H4 (cell line): Measurements from ENCODE around the gene PLPP3. TPM values are rescaled to one million over a fixed set of nuclear protein-coding genes. Genes with fewer than 3 reads are reported as not detected.

Source experiments
- DNase-seq: peaks from one replicate; pipeline ENCODE4 v3.0.0-alpha.2; 2015; ENCODE audit warnings: low spot score
- total RNA-seq: library from RNA; depleted of rRNA; stranded (reverse); fragments of >200 nt; shearing (Covaris generic); gene quantifications from 2 replicates; pipeline ENCODE4 v1.2.3, GENCODE V29; 2014

Gene PLPP3
- total RNA-seq, 1 experiment from 2014 or later, result 7.9 TPM

DNA sequence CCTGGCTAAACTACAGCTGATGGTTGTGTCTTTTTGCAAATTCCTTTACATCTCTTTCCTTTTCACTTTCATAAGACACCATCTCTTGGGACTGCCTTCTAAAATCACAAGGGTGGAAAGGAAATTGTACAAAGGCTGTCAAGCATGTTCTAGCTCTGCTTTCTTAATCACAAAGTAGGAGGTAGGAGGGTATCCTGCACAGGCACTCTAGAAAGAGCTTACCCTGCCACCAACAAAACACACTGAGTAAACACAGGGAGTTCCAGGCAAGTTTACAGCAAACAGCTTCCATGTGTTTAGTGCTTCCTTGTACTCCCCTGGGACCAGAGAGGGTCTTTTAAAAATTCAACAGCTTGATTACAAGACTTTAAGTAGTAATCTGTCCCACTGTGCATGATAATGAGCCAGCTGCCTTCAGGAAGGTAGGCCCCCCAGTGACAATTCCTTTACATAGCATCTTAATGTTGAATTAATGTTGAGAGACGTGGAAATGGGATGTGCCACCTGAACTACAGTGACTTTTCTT is 2.4 kb downstream of the PLPP3 start:
- DNase-seq, result peak; percentile 58

DNA sequence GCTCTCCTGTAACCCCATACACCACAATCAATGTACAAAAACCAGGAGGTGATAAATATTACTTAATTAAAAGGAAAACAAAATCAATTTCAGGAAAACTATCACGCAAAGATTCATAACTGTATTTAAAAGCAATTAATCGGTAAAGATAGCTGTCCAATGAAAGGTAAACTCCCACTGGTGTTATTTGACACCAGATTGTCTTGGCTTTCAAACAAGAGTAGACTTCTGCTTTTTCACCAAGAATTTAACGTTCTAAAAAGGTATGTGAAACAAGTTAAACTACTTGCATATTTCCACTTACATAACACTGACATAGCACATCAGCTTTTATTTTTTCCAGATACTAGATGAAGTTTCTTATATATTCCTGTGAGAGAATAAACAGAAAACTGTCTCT is 3.5 kb downstream of the PLPP3 start:
- DNase-seq, result no peak

DNA sequence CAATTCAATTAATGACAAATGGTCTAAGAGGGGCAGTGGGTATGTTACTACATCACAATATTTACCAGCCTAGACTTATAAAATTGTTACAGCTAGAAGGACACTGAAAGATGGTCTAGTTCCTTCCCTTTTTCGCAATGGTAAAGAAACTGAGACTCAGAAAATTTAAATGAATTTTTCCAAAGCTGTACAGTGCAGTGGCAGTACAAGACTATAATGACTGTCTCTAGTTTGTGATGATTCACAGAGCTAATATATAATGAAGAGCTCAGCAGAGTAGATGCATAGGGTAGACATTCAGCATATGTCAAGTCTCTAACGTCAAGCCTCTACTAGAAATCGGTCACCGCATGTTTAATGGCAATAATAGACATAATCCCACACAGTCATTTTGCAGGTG is 4.6 kb downstream of the PLPP3 start:
- no peak for DNase-seq

DNA sequence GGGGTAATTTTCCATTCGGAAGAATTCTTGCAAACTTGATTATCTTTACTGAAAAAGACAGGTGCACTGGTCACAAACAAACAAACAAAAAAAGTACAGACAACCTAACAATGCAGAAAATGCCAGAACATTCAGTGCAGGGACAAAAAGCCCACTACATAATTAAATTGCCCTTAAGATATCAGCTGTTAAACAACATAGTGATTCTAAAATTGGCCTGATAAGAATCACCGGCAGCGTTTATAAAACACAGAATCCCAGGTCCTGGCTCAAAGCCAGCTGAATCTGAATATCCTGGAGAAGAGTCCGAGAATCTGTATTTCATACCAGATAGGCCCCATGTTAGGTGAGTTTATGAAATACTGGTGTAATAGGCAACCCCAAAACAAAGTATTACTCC is 6.1 kb downstream of the PLPP3 start:
- DNase-seq, result no peak

DNA sequence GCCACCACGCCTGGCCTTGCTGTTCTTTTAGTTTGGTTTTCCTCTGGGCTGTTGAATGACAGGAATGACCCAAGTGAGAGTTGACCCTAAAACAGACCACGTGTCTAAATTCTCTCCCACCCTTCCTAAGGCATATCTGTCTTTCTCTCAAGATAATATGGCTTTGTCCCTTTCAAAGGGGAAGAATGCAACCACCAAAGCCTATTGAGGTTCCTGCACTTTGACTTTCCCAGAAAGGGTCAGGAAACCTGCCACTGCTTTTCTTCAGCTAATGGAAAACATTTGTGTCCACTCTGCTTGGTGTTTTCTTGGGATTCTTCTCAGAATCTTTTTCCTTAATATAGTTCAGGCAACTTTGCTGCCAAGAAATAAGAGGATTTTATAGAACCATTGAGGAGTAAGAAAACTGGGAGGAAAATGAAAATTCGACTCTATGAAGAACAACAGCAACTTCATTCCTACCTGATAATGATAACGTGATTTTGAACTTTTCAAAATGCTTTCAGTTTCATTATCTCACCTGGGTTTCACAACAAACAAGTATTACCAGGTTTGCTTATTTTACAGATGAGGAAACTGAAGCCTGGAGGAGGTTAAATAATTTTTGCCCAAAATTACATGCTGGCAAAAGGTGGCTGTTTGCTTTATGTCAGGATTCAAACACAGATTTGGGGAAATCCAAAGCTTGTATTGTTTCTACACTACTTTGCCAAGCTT is 6.9 kb downstream of the PLPP3 start:
- DNase-seq, result no peak

DNA sequence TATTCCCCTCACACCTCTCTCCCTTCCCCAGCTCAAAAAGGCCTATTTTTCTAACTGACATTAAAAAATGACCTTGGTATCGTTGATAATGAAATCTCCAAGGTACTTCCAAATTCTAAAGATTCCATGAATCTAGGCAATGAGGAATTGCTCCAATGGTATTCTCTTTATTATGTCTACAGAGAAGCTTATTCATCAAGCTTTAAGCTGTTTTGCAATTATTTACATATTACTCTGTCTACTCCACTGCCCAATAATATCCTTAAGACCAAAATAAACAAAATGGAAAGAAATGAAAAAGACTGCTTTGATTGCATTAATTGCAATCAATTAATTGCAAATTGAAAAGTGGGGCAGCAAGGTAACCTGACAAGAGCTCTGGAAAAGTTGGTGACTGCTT is 7.9 kb downstream of the PLPP3 start:
- no peak for DNase-seq

DNA sequence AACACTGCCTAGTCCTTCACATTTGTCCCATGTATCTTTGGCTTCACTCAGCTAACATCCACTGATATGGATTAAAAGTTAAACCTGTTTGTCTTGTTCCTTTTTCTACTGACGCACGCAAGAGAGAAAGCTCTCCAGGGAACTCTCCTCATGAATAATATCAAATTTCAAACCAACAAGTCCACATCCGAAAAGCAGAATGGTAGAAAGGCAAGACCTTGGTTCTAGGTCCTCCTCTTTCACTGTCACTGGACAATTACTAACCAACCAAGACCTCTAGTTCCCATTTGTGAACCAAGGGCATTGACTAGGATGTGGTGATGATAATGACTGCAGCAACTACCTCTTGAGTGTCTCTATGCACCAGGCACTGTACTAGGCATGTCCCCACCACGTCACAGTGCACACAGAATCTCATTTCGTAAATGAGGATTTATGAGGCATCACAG is 8.4 kb downstream of the PLPP3 start:
- no peak for DNase-seq

DNA sequence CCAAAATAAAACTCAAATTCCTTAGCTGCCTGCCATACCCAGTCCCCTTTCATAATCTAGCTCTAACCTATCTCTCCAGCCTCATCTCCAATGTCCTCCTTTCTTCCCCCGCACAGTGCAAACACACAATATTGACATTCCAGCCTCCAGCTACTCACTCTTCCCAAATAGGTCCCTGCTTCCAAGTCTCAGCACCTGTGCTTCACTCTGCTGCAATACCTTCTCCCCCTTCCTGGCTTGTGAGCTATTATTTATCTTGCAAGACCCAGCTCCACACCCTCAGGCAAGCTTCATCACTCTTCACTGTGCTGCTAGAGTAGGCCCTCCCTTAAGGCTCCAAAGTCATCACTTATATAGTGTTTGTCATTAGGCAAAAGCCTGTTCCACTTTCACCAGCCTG is 9.7 kb downstream of the PLPP3 start:
- DNase-seq, result no peak

DNA sequence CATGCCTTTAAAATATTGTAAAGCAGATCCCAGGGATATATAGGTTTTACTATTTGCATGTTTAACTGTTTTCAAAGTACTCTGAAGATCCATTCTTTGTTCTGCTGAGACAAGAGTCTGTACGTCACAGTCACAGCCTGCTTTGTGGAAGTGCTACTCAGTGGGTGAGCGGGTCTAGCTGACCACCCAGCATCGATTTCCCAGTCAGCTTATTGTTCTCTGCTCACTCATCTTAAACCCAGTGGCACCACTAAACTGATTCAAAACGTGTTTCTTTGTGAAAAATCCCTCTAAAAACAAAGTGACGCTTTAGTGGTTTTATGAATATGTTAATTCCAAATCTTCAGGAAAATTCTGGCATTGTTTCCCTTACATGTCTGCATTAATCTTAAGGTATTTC is 12.4 kb downstream of the PLPP3 start:
- no peak for DNase-seq

DNA sequence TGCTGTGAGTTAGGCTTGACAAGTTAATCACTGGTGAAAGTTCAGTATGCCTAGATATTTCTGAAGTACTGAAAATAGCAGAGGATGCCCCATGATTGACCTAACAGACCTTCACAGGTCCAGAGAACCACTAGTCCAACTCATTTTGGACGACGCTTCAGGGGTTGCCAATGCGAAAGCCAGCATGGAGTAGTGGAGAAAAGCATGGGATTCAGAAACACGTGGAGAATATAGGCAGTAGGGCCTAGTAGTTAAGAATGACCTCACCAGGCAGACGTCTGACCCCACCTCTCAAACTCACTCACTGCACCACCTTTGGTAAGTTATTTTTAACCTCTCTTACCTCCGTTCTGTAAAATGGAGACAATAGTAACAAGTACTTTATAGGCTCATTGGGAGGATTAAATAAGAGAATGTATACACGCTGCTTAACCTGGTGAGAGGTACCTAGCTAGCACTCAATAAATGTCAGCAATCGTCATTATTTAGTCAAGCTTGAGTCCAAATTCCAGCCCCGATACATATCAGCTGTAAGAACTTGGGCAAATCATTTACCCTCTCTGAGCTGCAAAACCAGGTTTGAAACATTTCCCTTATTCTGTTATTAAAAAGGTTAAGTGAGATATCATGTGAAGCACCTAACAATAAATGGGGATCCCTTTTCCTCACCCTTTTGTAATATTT is 13.2 kb downstream of the PLPP3 start:
- DNase-seq, result no peak

DNA sequence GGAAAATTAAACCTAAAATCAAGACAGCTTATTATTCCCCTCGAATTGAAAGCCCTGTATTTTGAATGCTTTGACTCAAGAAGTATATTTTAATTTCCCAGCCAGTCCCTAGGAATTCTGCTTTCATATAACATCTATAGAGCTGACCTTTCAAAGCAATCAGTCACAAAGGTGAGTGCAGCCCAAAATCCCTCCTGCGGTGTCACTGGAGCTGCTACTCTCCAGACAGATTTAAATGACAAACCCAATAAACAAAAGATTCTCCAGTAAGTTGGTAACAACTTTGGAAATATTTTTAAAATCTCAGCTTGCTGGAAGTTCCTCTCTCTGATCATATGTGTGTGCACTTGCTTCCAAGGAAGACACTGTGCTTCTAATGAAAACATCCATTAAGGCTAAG is 14.7 kb downstream of the PLPP3 start:
- no peak for DNase-seq

DNA sequence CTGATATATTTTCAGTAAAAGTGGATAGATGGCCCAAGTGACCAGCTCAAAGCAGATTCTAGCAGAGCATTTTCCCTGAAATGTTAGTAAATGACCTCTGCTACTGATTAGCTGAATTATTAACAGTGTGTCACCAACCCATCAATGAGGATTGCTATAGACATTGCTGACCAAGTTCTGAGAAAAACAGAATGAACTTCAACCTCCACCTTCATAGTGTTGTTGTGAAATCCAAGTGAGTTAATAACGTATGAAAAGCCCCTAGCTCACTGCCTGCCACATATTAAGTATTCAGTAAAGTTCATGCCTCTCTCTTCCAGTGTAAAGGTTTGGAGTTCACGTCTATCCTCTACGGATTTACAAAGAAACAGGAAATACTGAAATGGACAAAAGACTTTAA is 15.8 kb downstream of the PLPP3 start:
- DNase-seq, result no peak

DNA sequence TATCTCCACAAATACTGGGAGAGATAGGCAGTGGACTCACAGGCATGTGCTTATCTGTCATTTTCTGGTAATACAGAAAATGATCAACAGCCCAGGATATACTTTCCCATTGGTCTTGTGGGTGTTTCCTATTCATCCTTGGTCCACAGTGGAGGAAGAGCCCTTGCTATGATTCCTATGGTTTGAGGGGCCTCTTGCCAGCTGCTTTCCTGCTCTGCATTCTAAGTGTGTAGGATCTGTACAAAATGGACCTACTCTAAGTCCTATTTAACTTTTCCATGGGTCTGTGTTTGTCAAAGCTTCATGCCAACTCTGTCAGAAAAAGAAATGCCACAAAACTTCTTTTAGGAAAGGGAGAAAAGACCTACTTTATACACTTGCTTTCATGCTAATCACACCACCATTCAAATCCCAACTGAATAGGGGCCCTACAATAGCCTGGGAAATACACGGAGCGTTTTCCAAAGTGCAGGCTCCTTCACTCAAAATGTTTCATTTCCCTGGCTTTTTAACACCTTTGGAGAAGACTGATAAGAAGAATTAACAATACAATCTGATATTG is 16.4 kb downstream of the PLPP3 start:
- no peak for DNase-seq

DNA sequence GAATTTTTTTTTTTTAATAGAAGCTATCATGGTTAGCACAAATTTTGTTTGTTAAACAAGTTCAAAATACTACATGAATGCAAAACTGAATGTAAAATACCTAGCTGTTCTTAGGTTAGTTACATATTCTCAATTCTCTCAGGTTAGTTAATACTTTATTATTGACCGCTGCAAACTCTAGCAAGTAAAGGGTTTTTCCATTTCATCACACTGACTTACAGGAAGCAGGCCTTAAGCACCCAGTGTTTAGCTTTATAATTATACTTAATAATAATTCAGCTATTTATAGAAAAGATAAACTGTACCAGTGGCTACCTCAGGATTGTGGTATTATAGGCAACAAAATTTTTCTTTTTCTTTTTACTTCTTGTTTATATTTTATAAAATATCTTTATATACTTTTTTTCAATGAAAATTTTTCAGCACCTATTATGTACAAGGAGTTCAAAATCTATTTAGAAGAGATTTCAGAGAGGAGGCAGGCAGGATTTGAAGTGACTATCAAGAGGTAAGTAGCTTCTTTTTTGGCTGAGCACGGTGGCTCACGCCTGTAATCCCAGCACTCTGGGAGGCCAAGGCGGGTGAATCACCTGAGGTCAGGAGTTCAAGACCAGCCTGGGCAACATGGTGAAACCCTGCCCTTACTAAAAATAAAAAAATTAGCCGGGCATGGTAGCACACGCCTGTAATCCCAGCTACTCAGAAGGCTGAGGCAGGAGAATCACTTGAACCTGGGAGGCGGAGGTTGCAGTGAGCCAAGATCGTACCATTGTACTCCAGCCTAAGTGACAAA is 17.9 kb downstream of the PLPP3 start:
- DNase-seq, result no peak

DNA sequence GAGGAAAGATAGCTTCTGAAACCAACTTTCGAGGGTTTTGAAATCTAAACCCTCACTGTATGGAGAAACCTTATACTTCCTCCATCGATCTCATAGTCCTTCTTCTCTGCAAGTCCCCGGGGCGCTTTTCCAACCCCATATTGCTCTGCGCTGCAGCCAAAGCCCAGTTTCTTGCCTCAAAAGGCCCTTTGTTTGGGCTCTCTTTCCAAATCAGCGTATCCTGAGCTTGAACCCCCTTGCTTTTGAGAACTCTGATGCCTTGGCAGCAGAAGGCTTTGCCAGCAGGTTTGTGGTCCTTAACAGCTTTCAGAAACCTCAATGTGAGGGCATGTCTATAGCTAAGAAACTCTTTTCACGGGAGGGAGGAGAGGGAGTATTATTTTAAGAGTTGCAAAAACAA is 21.6 kb downstream of the PLPP3 start:
- DNase-seq, result no peak

DNA sequence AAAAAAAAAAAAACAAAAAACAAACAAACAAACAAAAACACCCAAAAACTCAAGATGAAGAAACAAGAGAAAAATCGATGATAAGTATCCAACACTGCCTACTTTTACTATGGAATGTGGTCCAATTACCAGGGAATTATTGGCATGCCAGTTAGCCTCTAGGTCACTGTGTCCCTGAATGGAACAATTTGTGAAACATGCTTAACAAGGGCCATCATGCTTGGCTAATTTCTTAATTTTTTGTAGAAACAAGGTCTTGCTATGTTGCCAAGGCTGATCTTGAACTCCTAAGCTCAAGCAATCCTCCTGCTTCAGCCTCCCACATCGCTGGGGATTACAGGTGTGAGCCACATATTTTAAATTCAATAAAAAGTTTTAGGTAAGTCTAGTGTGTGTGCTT is 23.9 kb downstream of the PLPP3 start:
- no peak for DNase-seq

DNA sequence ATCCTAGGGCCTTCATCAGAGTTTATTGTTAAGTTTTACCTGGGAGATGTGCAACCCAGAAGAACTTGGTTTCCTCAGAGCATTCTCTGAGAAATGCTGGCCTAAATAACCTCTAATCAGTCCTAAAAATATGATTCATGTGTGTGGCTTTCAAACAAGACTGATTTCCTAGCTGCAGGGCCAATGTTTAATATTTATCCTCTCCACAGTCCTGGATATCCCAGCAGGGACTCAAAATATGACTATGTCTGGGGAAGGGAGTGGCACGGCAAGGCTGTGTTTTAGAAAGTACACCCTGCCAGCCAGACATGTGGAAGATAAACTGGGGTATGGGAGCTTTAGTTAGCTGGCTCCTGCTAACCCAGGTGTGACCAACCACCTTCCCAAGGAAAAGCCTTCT is 26.3 kb downstream of the PLPP3 start:
- no peak for DNase-seq

DNA sequence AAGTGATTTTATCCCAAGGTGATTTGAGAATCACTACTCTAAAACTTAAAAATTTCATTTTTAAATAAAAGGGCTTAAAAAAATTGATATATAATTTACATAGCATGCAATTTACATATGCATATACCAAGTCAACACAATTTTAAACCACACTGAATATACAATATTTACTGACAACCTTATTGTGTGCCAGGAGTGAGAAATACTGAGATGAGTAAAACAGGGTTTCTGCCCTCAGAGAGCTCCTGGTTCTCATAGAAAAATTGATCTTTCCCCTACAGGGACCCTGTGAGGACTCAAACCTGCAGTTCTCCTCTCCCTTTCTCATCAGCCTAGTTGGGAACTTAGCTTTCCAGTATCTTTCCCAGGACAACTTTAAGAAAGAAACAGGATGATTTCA is 27.0 kb downstream of the PLPP3 start:
- no peak for DNase-seq

DNA sequence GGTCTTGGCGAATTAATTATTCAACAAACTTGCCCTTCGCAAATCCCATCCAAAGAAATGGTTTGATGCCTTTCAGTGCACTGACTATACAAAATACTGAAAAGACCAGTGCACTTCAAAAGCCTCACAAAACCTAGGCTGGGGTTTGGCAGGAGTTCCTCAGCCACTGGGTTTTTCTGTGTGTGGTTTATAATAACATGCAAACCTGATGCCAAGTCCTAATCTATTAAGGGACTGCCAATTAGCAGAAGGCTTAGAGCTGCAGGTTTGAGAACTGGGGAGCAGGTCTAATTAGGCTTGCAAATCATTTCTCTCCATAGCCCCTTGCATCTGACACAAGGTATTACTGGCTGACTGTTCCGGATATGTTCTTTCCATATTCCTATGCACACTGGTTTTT is 27.7 kb downstream of the PLPP3 start:
- no peak for DNase-seq

DNA sequence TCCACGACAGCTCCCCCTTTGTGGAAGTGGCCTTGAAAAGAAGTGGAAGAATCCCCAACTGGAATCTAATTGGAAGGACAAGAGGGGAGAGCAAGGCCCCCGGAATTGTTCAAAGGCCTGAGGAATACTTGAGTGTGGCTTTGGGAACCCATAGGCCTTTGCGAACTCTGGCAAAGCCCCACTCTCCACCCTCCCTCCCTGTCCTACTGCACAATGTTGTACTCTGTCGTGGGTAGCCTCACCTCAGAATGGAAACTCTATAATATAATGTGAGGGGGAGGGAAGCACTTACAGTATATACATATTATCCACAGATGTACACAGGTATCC is 28.5 kb downstream of the PLPP3 start:
- DNase-seq, result no peak

DNA sequence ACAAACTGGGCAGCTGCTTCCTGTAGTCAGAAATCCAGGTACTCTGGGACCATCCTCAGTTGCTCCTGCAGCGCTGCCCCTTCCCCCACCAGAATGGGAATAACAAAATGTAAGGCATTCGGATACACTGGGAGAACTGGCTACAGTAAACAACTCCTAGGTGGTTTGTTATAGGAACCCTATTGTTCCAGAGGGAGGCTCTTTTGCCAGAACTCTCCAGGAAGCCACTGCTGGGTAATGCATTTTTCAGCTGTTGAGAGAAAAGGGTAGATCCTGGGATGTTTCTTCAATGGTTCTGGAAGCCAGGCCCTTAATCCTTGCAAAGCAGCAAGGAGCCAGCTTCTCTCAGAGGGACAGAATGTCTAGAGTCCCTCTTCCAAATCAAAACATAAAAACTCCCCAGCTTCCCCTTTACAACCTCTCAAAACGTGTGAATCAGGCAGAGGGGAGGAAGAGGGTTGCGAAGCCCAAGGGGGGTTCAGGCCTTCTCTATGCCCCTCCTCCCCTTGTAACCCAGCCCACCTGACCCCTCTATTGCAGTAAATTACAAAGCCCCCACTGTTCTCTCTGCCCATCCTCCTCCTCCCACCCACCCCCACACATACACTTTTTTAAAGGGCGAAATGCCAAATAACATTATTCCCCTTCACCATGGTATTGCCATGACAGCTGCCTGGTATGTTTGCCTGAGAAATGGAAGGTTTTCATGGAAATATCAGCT is 29.1 kb downstream of the PLPP3 start:
- DNase-seq, result no peak

DNA sequence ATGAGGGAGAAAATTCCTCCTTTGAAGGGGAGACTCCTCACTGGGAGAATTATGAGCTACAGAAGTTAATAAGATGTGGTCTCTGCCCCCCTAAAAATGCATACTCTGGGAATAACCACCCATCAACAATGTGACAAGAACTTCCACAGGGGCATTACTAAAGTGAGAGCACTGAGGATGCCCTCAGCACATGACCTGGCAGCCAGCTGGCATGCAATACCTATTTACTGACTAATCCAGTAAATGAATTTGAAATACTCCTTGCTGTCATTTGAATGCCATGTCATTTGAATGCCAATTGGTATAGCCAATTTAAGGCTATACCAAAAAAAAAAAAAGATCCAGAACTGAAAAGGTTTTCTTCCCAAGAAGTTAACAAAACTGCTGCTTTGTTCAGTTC is 30.8 kb downstream of the PLPP3 start:
- DNase-seq, result no peak
